ENCODE data around the gene LRP2BP.

GRCh38 chr4:185344743-185345538 lies 50.8 kb downstream of the LRP2BP start:
- TF ChIP-seq REST (IDR thresholded peaks at IDR 0.05; ENCODE audit: insufficient read depth in 1 of 2, low read depth in 2 of 2, low read length in 1 of 2) (no peak), CTCF (IDR thresholded peaks at IDR 0.05) (no peak), SIN3A (IDR thresholded peaks at IDR 0.05; ENCODE audit: borderline replicate concordance, insufficient read depth, low read depth, low read length) (no peak), POLR2AphosphoS5 (IDR thresholded peaks at IDR 0.05; ENCODE audit: low read depth, low read length) (no peak), TCF7L2 (IDR thresholded peaks at IDR 0.05; ENCODE audit: low read depth, low read length) (no peak)

All from Panc1 (cell line).